ENCODE data around the gene YPEL5.

YPEL5 gene

GRCh38 chr2:30178618-30179434, 32.0 kb downstream of the YPEL5 start:
- no peak for DNase-seq (ENCODE audit: extremely low read depth, low read depth)

GRCh38 chr2:30179536-30179935, 32.7 kb downstream of the YPEL5 start:
- no peak for TF ChIP-seq CTCF (IDR thresholded peaks at IDR 0.05; ENCODE audit: low read depth, low read length, missing control alignments)
- no peak for DNase-seq (ENCODE audit: extremely low read depth, low read depth)
- H3K4me3 ChIP-seq (replicated peaks; ENCODE audit: low read depth, low read length) = no peak overlapping the region

More at GRCh38 chr2:30178618-30179434, 32.0 kb downstream of the YPEL5 start:
- H3K4me3 ChIP-seq (replicated peaks; ENCODE audit: low read depth, low read length) = no peak overlapping the region
- no peak for TF ChIP-seq CTCF (IDR thresholded peaks at IDR 0.05; ENCODE audit: low read depth, low read length, missing control alignments)

DNA sequence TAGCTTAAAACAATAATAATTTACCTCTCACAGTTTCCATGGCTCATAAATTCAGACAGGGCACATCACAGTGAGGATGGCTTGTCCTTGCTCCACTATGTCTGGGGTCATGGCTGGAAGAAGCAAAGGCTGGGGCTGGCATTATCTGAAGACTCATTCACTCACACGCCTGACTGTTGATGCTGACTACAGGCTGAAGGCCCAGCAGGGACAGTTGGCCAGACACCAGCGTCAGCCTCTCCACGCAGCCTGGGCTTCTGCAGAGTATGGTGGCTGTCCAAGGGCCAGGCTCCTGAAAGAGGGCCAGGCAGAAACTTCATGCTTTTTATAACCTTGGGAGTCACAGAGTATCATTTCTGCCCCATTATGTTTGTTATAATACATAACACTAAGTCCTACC, 33.4 kb downstream of the YPEL5 start:
- DNase-seq (ENCODE audit: extremely low read depth, low read depth) = no peak
- no peak overlapping the region for H3K4me3 ChIP-seq (replicated peaks; ENCODE audit: low read depth, low read length)
- no peak for TF ChIP-seq CTCF (IDR thresholded peaks at IDR 0.05; ENCODE audit: low read depth, low read length, missing control alignments)

DNA sequence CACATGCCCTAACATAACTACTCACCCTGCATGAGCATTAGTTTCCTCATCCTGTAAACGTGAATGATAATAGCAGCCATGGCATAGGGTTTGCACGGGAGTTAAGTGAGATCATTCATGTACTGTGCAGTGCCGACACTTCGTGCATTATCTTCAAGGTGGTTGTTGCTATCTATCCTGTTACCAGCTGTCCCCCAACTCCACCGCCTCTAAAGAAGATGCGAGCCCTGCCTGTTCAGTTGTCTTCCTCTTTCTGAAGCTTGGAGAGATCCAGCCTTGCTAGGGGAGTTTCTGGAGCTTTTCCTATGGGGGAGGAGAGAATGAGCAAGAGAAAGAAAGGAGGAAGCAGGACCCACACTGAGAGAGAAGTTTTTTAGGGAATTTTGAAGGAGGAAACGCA, 34.4 kb downstream of the YPEL5 start:
- TF ChIP-seq CTCF (IDR thresholded peaks at IDR 0.05; ENCODE audit: low read depth, low read length, missing control alignments) = no peak
- DNase-seq (ENCODE audit: extremely low read depth, low read depth) = no peak
- no peak overlapping the region for H3K4me3 ChIP-seq (replicated peaks; ENCODE audit: low read depth, low read length)

DNA sequence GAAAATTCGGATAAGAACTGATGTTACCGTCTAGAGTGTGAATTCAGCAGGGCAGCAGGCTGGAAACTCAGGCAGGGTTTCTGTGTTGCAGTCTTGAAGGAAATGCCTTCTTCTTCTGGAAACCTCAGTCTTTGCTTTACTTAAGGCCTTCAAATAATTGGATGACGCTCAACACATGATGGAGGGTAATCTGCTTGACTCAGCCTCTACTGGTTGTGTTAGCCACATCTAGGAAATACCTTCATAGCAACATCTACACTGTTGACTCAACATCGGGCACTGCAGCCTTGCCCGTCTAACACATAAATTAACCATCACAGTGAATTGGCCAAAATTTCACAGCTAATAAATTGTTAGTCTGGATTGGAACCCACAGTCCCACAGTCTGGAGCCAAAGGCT, 37.2 kb downstream of the YPEL5 start:
- TF ChIP-seq CTCF (IDR thresholded peaks at IDR 0.05; ENCODE audit: low read depth, low read length, missing control alignments) = no peak
- DNase-seq (ENCODE audit: extremely low read depth, low read depth) = no peak
- no peak overlapping the region for H3K4me3 ChIP-seq (replicated peaks; ENCODE audit: low read depth, low read length)

DNA sequence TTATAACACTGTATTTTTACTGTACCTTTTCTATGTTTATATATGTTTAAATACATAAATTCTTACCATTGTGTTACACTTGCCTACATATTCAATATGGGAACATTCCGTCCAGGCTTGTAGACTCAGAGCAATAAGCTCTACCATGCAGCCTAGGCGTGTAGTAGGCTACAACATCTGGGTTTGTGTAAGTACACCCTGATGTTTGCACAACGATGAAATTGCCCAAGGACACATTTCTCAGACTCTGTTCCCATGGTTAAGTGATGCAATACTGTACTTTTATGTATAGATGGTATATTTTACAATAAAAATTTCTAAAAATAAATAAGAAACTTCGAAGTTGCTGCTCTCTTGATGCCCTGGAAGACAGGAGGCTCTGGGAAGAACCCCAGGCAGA, 38.4 kb downstream of the YPEL5 start:
- no peak for TF ChIP-seq CTCF (IDR thresholded peaks at IDR 0.05; ENCODE audit: low read depth, low read length, missing control alignments)
- no peak overlapping the region for H3K4me3 ChIP-seq (replicated peaks; ENCODE audit: low read depth, low read length)
- DNase-seq (ENCODE audit: extremely low read depth, low read depth) = no peak

DNA sequence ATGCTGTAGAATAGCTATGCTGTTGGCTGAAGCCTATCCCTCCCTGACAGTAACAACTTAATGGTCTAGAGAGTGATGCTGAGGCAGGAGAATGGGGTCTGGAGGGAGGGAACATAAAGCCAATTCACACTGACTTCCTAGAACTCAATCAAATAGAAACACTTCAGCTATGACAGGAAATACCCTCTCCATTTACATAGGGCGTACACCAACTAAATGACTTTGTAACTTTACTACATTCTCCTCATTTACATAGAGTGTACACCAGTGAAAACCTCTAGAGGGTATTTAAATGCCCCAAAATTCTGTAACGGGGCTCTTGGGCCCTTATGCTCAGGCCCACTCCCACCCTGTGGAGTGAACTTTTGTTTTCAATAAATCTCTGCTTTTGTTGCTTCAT, 41.5 kb downstream of the YPEL5 start:
- no peak overlapping the region for H3K4me3 ChIP-seq (replicated peaks; ENCODE audit: low read depth, low read length)
- no peak for TF ChIP-seq CTCF (IDR thresholded peaks at IDR 0.05; ENCODE audit: low read depth, low read length, missing control alignments)
- DNase-seq (ENCODE audit: extremely low read depth, low read depth) = no peak
